ENCODE results near the gene PNPLA3. TPM values are rescaled to one million over a fixed set of nuclear protein-coding genes. Genes with fewer than 3 reads are reported as not detected.

Gene PNPLA3
- total RNA-seq, 6 donors from 2014 or later = 0.59 to 6.3 (median 4.5) TPM

DNA sequence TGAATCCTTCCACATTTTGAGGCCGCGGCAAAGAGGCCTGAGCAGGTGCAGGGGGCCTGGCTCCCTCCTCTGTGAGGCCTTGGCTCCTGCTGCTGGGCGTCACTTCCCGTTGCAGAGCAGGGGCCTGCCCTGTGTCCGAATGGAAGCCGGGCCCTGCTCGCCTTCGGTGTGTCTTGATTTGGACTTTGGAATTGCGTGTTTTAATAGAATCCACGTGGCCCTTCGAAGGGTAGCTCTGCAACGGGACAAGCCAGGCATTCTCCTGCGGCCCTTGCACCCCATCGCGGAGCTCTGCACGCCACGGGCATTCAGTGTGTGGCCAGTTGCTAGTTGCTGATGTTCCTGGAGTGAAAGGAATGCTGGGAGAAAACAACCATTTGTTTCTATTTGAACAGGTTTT lies 57.4 kb downstream of the PNPLA3 start:
- DNase-seq (peak in 1 of 2 donors; percentile 57), ATAC-seq (ENCODE audit: low FRiP score in 2 of 2) (no peak)
- Histone ChIP-seq H3K9me3 (no peaks in the 10 kb centered on the region), H3K36me3 (peaks cover 17 to 98% (median 78%) of the 10 kb centered on the region in 4 donors), H3K27ac (no peak overlapping the region), H3K27me3 (no peaks in the 10 kb centered on the region), H3K4me3 (no peak overlapping the region), H3K4me1 (no peaks in the 10 kb centered on the region)
- 96% methylated on average over 17 of the region's 17 CpGs for WGBS, 2 donors
- TF ChIP-seq POLR2AphosphoS5 (IDR thresholded peaks at IDR 0.05) (no peak), EP300 (IDR thresholded peaks at IDR 0.05) (no peak), POLR2A (IDR thresholded peaks at IDR 0.05) (no peak)
- TF ChIP-seq, protein P1, sequence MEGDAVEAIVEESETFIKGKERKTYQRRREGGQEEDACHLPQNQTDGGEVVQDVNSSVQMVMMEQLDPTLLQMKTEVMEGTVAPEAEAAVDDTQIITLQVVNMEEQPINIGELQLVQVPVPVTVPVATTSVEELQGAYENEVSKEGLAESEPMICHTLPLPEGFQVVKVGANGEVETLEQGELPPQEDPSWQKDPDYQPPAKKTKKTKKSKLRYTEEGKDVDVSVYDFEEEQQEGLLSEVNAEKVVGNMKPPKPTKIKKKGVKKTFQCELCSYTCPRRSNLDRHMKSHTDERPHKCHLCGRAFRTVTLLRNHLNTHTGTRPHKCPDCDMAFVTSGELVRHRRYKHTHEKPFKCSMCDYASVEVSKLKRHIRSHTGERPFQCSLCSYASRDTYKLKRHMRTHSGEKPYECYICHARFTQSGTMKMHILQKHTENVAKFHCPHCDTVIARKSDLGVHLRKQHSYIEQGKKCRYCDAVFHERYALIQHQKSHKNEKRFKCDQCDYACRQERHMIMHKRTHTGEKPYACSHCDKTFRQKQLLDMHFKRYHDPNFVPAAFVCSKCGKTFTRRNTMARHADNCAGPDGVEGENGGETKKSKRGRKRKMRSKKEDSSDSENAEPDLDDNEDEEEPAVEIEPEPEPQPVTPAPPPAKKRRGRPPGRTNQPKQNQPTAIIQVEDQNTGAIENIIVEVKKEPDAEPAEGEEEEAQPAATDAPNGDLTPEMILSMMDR (IDR thresholded peaks at IDR 0.05) = no peak

DNA sequence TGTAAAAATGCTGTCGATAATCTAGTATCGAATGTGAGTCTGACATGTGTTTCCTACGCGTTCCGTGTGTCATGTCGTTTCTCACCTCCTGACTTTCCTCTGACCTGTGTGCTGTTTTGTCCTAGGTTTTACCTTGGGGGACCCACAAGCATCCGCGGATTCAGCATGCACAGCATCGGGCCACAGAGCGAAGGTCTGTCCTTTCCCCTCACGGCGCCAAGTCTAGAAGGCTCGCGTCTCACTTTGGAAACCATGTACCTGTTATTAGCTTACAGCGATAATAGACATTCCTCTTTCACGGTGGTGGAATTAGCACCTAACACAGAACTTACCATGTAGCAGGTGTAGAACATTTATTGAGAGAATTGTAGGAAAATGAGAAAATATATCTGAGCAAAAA lies 60.2 kb downstream of the PNPLA3 start:
- H3K36me3 ChIP-seq = peaks cover 13 to 92% (median 68%) of the 10 kb centered on the region in 4 donors
- TF ChIP-seq, protein P1 (IDR thresholded peaks at IDR 0.05) = no peak
- no peak overlapping the region for H3K27ac ChIP-seq
- H3K4me3 ChIP-seq = no peak overlapping the region
- H3K27me3 ChIP-seq = no peaks in the 10 kb centered on the region
- no peaks in the 10 kb centered on the region for H3K4me1 ChIP-seq
- ATAC-seq (ENCODE audit: low FRiP score in 2 of 2) = no peak
- no peaks in the 10 kb centered on the region for H3K9me3 ChIP-seq
- DNase-seq = no peak
- WGBS, 2 donors = 95 to 96% methylated on average over 16 of the region's 16 CpGs

DNA sequence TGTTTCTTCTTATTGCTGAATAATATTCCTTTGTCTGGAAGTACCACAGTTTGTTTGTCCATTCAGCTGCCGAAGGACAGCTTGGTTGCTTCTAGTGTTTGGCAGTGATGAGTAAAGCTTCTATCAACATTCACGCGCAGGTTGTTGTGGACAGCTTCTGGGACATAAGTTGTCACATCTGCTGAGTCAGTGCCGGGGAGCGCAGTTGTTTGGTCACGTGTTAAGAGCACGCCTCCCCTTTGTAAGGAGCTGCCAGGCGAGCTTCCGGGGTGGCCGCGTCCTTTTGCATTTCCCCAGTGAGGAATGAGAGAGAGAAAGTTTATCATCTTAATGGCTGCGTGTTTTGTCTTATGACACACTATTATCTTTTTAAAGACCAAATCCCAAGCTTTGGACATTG lies 61.9 kb downstream of the PNPLA3 start:
- DNase-seq = no peak
- TF ChIP-seq EP300 (IDR thresholded peaks at IDR 0.05) (no peak), POLR2AphosphoS5 (IDR thresholded peaks at IDR 0.05) (no peak), POLR2A (IDR thresholded peaks at IDR 0.05) (no peak)
- TF ChIP-seq, protein P1 (IDR thresholded peaks at IDR 0.05) = no peak

DNA sequence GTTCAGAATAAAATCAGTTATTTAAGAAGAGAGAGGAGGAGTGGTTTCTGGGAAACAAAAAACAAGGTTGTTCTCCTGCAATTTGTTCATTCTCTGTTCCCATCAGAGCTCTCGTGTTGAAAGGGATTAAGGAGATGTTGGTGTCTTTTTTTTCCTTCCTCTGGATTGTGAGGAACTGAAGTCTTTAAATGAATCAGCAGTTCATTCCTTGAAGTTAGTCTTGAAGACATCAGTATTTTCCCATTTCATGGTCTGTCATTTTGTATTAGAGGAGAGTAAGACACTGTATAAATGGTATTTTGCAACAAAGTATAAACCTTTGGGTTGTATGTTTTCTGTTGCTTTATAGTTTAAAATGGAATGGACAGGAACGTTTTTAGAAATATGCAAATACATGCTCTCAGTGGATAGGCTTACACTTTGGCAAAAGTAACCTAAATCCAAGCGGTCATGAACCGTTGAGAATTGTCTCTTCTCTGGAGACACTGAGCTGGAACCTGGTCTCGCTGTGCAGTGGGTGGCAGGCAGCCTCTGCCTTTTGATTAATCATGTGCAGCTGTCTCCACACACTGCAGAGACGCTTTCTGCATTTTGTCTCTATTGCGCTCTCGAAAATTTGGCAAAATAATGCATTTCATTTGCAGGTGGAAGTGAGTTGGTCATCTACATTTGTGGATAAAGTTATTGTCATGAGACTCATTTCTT lies 64.7 kb downstream of the PNPLA3 start:
- no peak for DNase-seq
- H3K36me3 ChIP-seq = peaks cover 17 to 91% (median 73%) of the 10 kb centered on the region in 4 donors

More for the DNA sequence above, 61.9 kb downstream of the PNPLA3 start:
- H3K27me3 ChIP-seq = no peaks in the 10 kb centered on the region
- no peak overlapping the region for H3K4me3 ChIP-seq
- H3K27ac ChIP-seq = no peak overlapping the region
- H3K36me3 ChIP-seq = peaks cover 13 to 92% (median 67%) of the 10 kb centered on the region in 4 donors
- no peaks in the 10 kb centered on the region for H3K4me1 ChIP-seq
- WGBS, 2 donors = 83 to 86% methylated on average over 12 of the region's 12 CpGs
- no peaks in the 10 kb centered on the region for H3K9me3 ChIP-seq
- no peak for ATAC-seq (ENCODE audit: low FRiP score in 2 of 2)

More for the DNA sequence above, 64.7 kb downstream of the PNPLA3 start:
- no peak for ATAC-seq (ENCODE audit: low FRiP score in 2 of 2)
- Histone ChIP-seq H3K4me3 (no peak overlapping the region), H3K27me3 (no peaks in the 10 kb centered on the region), H3K27ac (no peak overlapping the region), H3K4me1 (peaks cover 0 to 6% (median 0%) of the 10 kb centered on the region in 4 donors), H3K9me3 (no peaks in the 10 kb centered on the region)
- 82 to 85% methylated on average over 8 of the region's 8 CpGs for WGBS, 2 donors
- TF ChIP-seq, protein P1 (IDR thresholded peaks at IDR 0.05) = no peak
- no peak for TF ChIP-seq POLR2AphosphoS5 (IDR thresholded peaks at IDR 0.05)
- no peak for TF ChIP-seq POLR2A (IDR thresholded peaks at IDR 0.05)
- TF ChIP-seq EP300 (IDR thresholded peaks at IDR 0.05) = no peak

Data from upper lobe of left lung (tissue), 6 donors.